ENCODE measurements around the gene SLF2. TPM values are rescaled to one million over a fixed set of nuclear protein-coding genes. Genes with fewer than 3 reads are reported as not detected.

Gene SLF2
- total and polyA plus RNA-seq, 2 of the 13 experiments (the other 11 are each of a cell fraction or from before 2014, with no cell fraction given): 12.2 to 48.1 TPM

GRCh38 chr10:100970076-100970913, 57.5 kb downstream of the SLF2 start (continued):
- no peak for TF ChIP-seq SCMH1 (CRISPR knock-in tag; IDR thresholded peaks at IDR 0.05; ENCODE audit: borderline replicate concordance)
- TF ChIP-seq, protein P1, sequence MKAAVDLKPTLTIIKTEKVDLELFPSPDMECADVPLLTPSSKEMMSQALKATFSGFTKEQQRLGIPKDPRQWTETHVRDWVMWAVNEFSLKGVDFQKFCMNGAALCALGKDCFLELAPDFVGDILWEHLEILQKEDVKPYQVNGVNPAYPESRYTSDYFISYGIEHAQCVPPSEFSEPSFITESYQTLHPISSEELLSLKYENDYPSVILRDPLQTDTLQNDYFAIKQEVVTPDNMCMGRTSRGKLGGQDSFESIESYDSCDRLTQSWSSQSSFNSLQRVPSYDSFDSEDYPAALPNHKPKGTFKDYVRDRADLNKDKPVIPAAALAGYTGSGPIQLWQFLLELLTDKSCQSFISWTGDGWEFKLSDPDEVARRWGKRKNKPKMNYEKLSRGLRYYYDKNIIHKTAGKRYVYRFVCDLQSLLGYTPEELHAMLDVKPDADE (CRISPR knock-in tag; IDR thresholded peaks at IDR 0.05): no peak
- no peak for TF ChIP-seq ZFP62 (CRISPR knock-in tag; IDR thresholded peaks at IDR 0.05)
- no peak for TF ChIP-seq SIX1 (CRISPR knock-in tag; IDR thresholded peaks at IDR 0.05; ENCODE audit: borderline replicate concordance)
- 0 out of 2 replicates have a peak, but pooled peaks have one; percentile 39 for TF ChIP-seq ZNF225 (CRISPR knock-in tag; IDR thresholded peaks at IDR 0.05)
- peak; percentile 19 for TF ChIP-seq SP4 (CRISPR knock-in tag; IDR thresholded peaks at IDR 0.05)
- no peak for TF ChIP-seq KLF12 (CRISPR knock-in tag; IDR thresholded peaks at IDR 0.05; ENCODE audit: borderline replicate concordance)
- TF ChIP-seq NONO (IDR thresholded peaks at IDR 0.05): no peak
- TF ChIP-seq NONO (CRISPR knock-in tag; conservative IDR thresholded peaks at IDR 0.05): no peak; the same call in 1 of the 2 replicates
- TF ChIP-seq KDM6A (CRISPR knock-in tag; IDR thresholded peaks at IDR 0.05; ENCODE audit: low read depth): no peak
- peak; percentile 70 for TF ChIP-seq HNF4A (CRISPR knock-in tag; IDR thresholded peaks at IDR 0.05)
- peak in 1 of 2 experiments; percentile 82; a peak in 2 of 4 replicates for TF ChIP-seq POLR2A (IDR thresholded peaks at IDR 0.05; ENCODE audit: insufficient read depth in 1 of 2, low read depth in 2 of 2, low read length in 2 of 2)
- TF ChIP-seq POGZ (CRISPR knock-in tag; IDR thresholded peaks at IDR 0.05): peak; percentile 23; the same call in 1 of the 2 replicates
- TF ChIP-seq, protein P2, sequence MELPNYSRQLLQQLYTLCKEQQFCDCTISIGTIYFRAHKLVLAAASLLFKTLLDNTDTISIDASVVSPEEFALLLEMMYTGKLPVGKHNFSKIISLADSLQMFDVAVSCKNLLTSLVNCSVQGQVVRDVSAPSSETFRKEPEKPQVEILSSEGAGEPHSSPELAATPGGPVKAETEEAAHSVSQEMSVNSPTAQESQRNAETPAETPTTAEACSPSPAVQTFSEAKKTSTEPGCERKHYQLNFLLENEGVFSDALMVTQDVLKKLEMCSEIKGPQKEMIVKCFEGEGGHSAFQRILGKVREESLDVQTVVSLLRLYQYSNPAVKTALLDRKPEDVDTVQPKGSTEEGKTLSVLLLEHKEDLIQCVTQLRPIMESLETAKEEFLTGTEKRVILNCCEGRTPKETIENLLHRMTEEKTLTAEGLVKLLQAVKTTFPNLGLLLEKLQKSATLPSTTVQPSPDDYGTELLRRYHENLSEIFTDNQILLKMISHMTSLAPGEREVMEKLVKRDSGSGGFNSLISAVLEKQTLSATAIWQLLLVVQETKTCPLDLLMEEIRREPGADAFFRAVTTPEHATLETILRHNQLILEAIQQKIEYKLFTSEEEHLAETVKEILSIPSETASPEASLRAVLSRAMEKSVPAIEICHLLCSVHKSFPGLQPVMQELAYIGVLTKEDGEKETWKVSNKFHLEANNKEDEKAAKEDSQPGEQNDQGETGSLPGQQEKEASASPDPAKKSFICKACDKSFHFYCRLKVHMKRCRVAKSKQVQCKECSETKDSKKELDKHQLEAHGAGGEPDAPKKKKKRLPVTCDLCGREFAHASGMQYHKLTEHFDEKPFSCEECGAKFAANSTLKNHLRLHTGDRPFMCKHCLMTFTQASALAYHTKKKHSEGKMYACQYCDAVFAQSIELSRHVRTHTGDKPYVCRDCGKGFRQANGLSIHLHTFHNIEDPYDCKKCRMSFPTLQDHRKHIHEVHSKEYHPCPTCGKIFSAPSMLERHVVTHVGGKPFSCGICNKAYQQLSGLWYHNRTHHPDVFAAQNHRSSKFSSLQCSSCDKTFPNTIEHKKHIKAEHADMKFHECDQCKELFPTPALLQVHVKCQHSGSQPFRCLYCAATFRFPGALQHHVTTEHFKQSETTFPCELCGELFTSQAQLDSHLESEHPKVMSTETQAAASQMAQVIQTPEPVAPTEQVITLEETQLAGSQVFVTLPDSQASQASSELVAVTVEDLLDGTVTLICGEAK (IDR thresholded peaks at IDR 0.05): no peak
- TF ChIP-seq, protein P2 (CRISPR knock-in tag; IDR thresholded peaks at IDR 0.05): no peak
- TF ChIP-seq RFX1 (IDR thresholded peaks at IDR 0.05): no peak
- TF ChIP-seq, protein P3, sequence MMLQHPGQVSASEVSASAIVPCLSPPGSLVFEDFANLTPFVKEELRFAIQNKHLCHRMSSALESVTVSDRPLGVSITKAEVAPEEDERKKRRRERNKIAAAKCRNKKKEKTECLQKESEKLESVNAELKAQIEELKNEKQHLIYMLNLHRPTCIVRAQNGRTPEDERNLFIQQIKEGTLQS (CRISPR knock-in tag; IDR thresholded peaks at IDR 0.05): no peak
- TF ChIP-seq ZNF660 (CRISPR knock-in tag; IDR thresholded peaks at IDR 0.05; ENCODE audit: borderline replicate concordance, low read depth): no peak
- TF ChIP-seq ZKSCAN1 (IDR thresholded peaks at IDR 0.05; ENCODE audit: low read length): no peak
- TF ChIP-seq ASH2L (IDR thresholded peaks at IDR 0.05; ENCODE audit: insufficient read length, low read depth, low read length): no peak
- no peak for TF ChIP-seq KMT2B (CRISPR knock-in tag; IDR thresholded peaks at IDR 0.05)
- no peak for TF ChIP-seq ZSCAN25 (CRISPR knock-in tag; IDR thresholded peaks at IDR 0.05)

Data from HepG2 (cell line).